Measurements from ENCODE around the gene SDHB. TPM values are rescaled to one million over a fixed set of nuclear protein-coding genes. Genes with fewer than 3 reads are reported as not detected.

Gene SDHB
- total RNA-seq, 4 donors from 2014 or later = 84.2 to 128 (median 117) TPM

- DNase-seq (ENCODE audit: low spot score) (no peak), ATAC-seq (ENCODE audit: low FRiP score) (no peak)
- no peak for TF ChIP-seq CTCF (IDR thresholded peaks at IDR 0.05)
Observed at GRCh38 chr1:17017435-17017834, 36.4 kb downstream of the SDHB start.

- ATAC-seq (ENCODE audit: low FRiP score) = no peak
- DNase-seq (ENCODE audit: low spot score) = no peak
- TF ChIP-seq CTCF (IDR thresholded peaks at IDR 0.05) = no peak
Observed at GRCh38 chr1:17016317-17016661, 37.5 kb downstream of the SDHB start.

- ATAC-seq (ENCODE audit: low FRiP score) = no peak
- TF ChIP-seq CTCF (IDR thresholded peaks at IDR 0.05) = no peak
- no peak for DNase-seq (ENCODE audit: low spot score)
Observed at GRCh38 chr1:17014671-17015567, 38.9 kb downstream of the SDHB start.

- no peak for TF ChIP-seq CTCF (IDR thresholded peaks at IDR 0.05)
- DNase-seq (ENCODE audit: low spot score) (no peak), ATAC-seq (ENCODE audit: low FRiP score) (no peak)
Observed at GRCh38 chr1:17013491-17014320, 40.1 kb downstream of the SDHB start.

GRCh38 chr1:17012775-17013490, 40.9 kb downstream of the SDHB start:
- TF ChIP-seq CTCF (IDR thresholded peaks at IDR 0.05) = no peak
- ATAC-seq (ENCODE audit: low FRiP score) (no peak), DNase-seq (ENCODE audit: low spot score) (no peak)

- peak; percentile 72 for DNase-seq (ENCODE audit: low spot score)
- TF ChIP-seq CTCF (IDR thresholded peaks at IDR 0.05) = no peak
- peak; percentile 95 for ATAC-seq (ENCODE audit: low FRiP score)
Observed at GRCh38 chr1:17011439-17012307, 42.2 kb downstream of the SDHB start, which contains the start of gene ATP13A2. Gene ATP13A2 (minus strand): TSS chr1:17011928. CDS start chr1:17011738, 190 bp downstream.
